Cardiac muscle cell (in vitro differentiated cells and primary cell): ENCODE data around the gene KCNA2. TPM values are rescaled to one million over a fixed set of nuclear protein-coding genes. Genes with fewer than 3 reads are reported as not detected.
A peak's percentile ranks its signal among the peaks of the same experiment; 100 is the strongest.

Experiments
- DNase-seq, 2 donors: peaks; one replicate each; pipeline versions ENCODE4 v3.0.0 to v3.0.0-alpha.2; 2010 to 2017; ENCODE audit warnings: low read depth in 1 of 2, low spot score in 1 of 2
- H3K27ac ChIP-seq: fragments of 200-600 bp; sonication (generic); 2 replicates; pipeline ENCODE4 v1.5.1; 2016
- H3K27me3 ChIP-seq: fragments of 200-600 bp; sonication (generic); 2 replicates; pipeline ENCODE4 v1.6.0; 2016; ENCODE audit warnings: control low read depth
- H3K36me3 ChIP-seq: fragments of 200-600 bp; sonication (generic); 2 replicates; pipeline ENCODE4 v1.5.1; 2016; ENCODE audit warnings: control low read depth
- H3K4me1 ChIP-seq: fragments of 200-600 bp; sonication (generic); 2 replicates; pipeline ENCODE4 v1.8.1; 2017; ENCODE audit warnings: low read depth, mild to moderate bottlenecking, mixed run types
- H3K4me3 ChIP-seq: fragments of 200-600 bp; sonication (generic); 2 replicates; pipeline ENCODE4 v1.5.1; 2016; ENCODE audit warnings: mild to moderate bottlenecking
- H3K9me3 ChIP-seq: fragments of 200-600 bp; sonication (generic); 2 replicates; pipeline ENCODE4 v1.5.1; 2017; ENCODE audit warnings: low read depth, mild to moderate bottlenecking, control low read depth
- CTCF ChIP-seq: IDR thresholded peaks from 2 replicates; pipeline ENCODE4 v1.5.1; 2012; ENCODE audit warnings: low read depth, mild to moderate bottlenecking, low read length
- polyA plus RNA-seq: library from polyadenylated mRNA; unstranded; fragments of >200 nt; fragmentation: Nextera tagmentation; extraction: Ambion mirVana; gene quantifications from 2 replicates; pipeline ENCODE4 v1.2.1, GENCODE V29; 2016
- total RNA-seq: library from RNA; depleted of rRNA; stranded (reverse); fragments of >200 nt; gene quantifications from 2 replicates; pipeline ENCODE4 v1.2.3, GENCODE V29; 2016

Gene KCNA2
- total and polyA plus RNA-seq, 2 experiments from 2014 or later: 0.03 to 0.17 TPM

- Histone ChIP-seq H3K4me1 (no peaks in the 10 kb centered on the region), H3K9me3 (no peaks in the 10 kb centered on the region), H3K27ac (no peak overlapping the region), H3K36me3 (no peaks in the 10 kb centered on the region), H3K27me3 (peaks cover 19% of the 10 kb centered on the region), H3K4me3 (no peak overlapping the region)
- DNase-seq: no peak
- no peak for TF ChIP-seq CTCF
Observed at GRCh38 chr1:110591956-110592355, 14.2 kb downstream of the KCNA2 start.

DNA sequence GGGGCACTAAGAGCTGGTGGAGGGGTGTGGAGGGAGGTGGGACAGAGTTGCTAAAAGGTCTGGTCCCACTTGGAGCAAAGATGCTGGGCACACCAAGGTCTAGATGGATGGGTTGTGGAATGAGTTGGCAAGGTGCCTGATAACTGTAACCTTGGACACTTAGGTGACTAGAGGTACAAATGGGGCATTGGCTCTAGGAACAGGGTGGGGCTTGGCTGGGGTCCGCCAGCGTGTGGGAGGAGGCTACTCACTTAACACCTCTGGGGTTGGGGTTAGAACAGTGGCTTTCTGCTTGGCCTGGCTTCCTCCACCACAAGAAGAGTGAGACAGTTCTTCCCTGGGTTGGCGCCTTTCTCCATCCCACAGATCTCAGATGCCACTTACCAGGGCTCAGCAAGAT is 17.2 kb downstream of the KCNA2 start:
- Histone ChIP-seq H3K9me3 (no peaks in the 10 kb centered on the region), H3K36me3 (no peaks in the 10 kb centered on the region), H3K27ac (no peak overlapping the region), H3K27me3 (no peaks in the 10 kb centered on the region), H3K4me1 (no peaks in the 10 kb centered on the region), H3K4me3 (no peak overlapping the region)
- no peak for DNase-seq
- no peak for TF ChIP-seq CTCF

GRCh38 chr1:110588486-110588885 is 17.7 kb downstream of the KCNA2 start:
- Histone ChIP-seq H3K36me3 (no peaks in the 10 kb centered on the region), H3K4me1 (no peaks in the 10 kb centered on the region), H3K27ac (no peak overlapping the region), H3K27me3 (no peaks in the 10 kb centered on the region), H3K9me3 (no peaks in the 10 kb centered on the region), H3K4me3 (no peak overlapping the region)
- no peak for TF ChIP-seq CTCF
- DNase-seq: peak in 1 of 2 donors; percentile 6

GRCh38 chr1:110587906-110588305 is 18.3 kb downstream of the KCNA2 start:
- Histone ChIP-seq H3K36me3 (no peaks in the 10 kb centered on the region), H3K27me3 (no peaks in the 10 kb centered on the region), H3K9me3 (no peaks in the 10 kb centered on the region), H3K4me1 (no peaks in the 10 kb centered on the region), H3K4me3 (no peak overlapping the region), H3K27ac (no peak overlapping the region)
- DNase-seq: no peak
- no peak for TF ChIP-seq CTCF

GRCh38 chr1:110585481-110585880 is 20.7 kb downstream of the KCNA2 start:
- Histone ChIP-seq H3K36me3 (no peaks in the 10 kb centered on the region), H3K4me3 (no peak overlapping the region), H3K27ac (no peak overlapping the region), H3K27me3 (no peaks in the 10 kb centered on the region), H3K4me1 (no peaks in the 10 kb centered on the region), H3K9me3 (no peaks in the 10 kb centered on the region)
- no peak for TF ChIP-seq CTCF
- DNase-seq: no peak

GRCh38 chr1:110584045-110584444 is 22.1 kb downstream of the KCNA2 start:
- Histone ChIP-seq H3K27me3 (no peaks in the 10 kb centered on the region), H3K4me3 (no peak overlapping the region), H3K36me3 (no peaks in the 10 kb centered on the region), H3K9me3 (no peaks in the 10 kb centered on the region), H3K4me1 (no peaks in the 10 kb centered on the region), H3K27ac (no peak overlapping the region)
- DNase-seq: no peak
- TF ChIP-seq CTCF: no peak
